ENCODE results near the gene QSER1.
"Not testable (repeated sequence)": the region's sequence is repeated elsewhere in the genome, so short reads cannot be mapped to it uniquely, and the experiment has no call there.

QSER1 gene

DNA sequence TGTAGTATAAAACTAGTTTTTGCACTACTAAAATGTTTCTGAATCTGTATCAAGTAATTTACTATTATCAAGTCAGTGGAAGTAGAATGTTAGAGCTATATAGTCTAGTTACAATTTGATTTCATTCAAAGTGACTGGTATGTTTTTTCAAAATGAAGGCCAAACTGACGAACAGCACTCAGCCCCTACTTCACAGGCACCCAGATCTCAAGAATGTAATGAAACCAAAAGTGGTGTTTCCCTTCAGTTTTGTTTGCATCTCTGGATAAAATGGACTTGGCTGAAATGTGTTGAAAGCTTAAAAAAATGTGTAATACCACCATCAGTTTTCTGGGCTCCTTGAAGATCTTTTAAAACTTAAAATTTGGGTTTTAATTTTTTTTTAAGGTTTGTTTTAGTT, 46.4 kb downstream of the QSER1 start:
- H3K4me3 Mint-ChIP-seq: no peak overlapping the region
- H3K27ac Mint-ChIP-seq: no peak overlapping the region
- peaks cover 29% of the 10 kb centered on the region for H3K4me1 Mint-ChIP-seq
- peaks cover 32% of the 10 kb centered on the region for H3K36me3 Mint-ChIP-seq
- H3K27me3 Mint-ChIP-seq: no peaks in the 10 kb centered on the region
- H3K9me3 Mint-ChIP-seq: no peaks in the 10 kb centered on the region

DNA sequence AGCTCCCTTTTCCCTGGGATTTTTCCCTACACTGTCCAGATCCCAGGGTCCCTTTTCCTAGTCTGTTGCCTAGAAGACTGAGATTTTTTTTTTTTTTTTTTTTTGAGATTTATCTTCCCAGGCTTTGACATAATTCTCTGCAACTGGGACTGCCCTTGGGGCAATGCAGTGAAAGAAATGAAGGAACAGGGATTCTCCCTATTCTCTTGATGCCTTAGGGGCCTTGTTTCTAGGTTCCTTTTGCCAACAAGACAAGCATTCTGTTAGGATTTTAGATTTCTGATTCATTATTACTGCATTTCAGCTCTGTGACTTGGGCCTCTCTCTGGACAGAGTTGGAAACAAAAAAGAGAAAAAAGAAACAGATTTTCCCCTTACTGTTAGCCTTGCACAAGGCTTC, 47.3 kb downstream of the QSER1 start:
- no peaks in the 10 kb centered on the region for H3K27me3 Mint-ChIP-seq
- no peak overlapping the region for H3K4me3 Mint-ChIP-seq
- peaks cover 27% of the 10 kb centered on the region for H3K36me3 Mint-ChIP-seq
- H3K9me3 Mint-ChIP-seq: no peaks in the 10 kb centered on the region
- no peak overlapping the region for H3K27ac Mint-ChIP-seq
- H3K4me1 Mint-ChIP-seq: peaks cover 25% of the 10 kb centered on the region

DNA sequence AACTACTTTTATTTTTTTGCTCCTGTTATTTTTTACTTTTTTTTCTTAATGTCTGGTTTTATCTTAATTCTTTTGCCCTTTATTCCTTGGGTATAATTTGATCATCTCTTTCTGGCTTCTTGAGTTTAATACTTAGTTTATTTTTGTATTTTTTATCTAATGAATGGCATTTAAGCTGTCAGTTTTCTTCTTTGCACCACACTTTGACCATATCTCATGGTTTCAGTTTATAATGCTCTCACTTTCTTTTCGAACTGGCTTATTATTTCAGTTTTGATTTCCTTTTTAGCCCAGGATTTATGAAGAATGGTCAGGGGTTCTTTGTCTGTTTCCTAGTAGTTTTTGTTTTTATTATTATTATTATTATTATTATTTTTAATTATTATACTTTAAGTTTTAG, 48.3 kb downstream of the QSER1 start:
- H3K9me3 Mint-ChIP-seq: no peaks in the 10 kb centered on the region
- peaks cover 25% of the 10 kb centered on the region for H3K4me1 Mint-ChIP-seq

DNA sequence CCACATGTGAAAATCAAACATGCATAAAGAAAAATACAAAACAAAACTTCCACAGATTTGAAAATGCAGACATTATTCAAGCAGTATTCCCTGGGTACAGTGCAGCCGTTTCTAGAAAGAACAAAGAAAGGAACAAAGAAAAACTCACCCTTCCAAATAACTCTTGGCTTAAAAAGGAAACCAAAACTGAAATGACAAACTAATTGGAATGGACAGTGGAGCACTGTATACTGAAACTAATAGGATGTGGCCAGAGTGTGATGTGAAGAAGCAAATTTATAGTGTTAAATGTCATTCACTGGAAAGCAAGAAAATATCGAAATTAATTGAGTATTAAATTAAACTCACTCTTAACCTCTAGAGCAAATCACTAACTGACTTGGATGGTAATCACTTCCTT, 55.4 kb downstream of the QSER1 start:
- no peaks in the 10 kb centered on the region for H3K4me1 Mint-ChIP-seq

More for the DNA sequence above, 48.3 kb downstream of the QSER1 start:
- no peak overlapping the region for H3K27ac Mint-ChIP-seq
- peaks cover 24% of the 10 kb centered on the region for H3K36me3 Mint-ChIP-seq
- H3K27me3 Mint-ChIP-seq: no peaks in the 10 kb centered on the region
- no peak overlapping the region for H3K4me3 Mint-ChIP-seq

DNA sequence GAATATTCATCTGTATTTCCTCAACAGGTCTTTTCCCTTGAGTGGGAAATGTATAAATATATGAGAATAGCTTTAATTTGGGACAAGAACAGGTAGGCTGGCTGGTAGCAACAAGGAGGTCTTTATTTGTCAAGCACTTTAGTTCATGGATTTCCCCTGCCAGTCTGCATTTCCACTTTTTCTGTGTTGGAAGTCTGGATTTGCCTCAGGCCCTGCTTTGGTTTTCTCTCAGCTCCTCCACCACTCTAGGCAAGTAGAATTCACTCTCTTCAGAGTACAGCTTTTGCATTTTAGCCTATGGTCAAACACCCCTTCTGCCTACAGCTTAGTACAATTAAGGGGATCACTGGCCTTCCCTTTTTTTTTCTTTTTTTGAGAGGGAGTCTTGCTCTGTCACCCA, 57.1 kb downstream of the QSER1 start:
- Mint-ChIP-seq H3K4me3 (no peak overlapping the region), H3K4me1 (no peaks in the 10 kb centered on the region), H3K27me3 (no peaks in the 10 kb centered on the region), H3K9me3 (no peaks in the 10 kb centered on the region), H3K36me3 (peaks cover 8% of the 10 kb centered on the region), H3K27ac (no peak overlapping the region)

More for the DNA sequence above, 55.4 kb downstream of the QSER1 start:
- no peak overlapping the region for H3K27ac Mint-ChIP-seq
- peaks cover 10% of the 10 kb centered on the region for H3K36me3 Mint-ChIP-seq
- H3K4me3 Mint-ChIP-seq: no peak overlapping the region
- no peaks in the 10 kb centered on the region for H3K9me3 Mint-ChIP-seq
- no peaks in the 10 kb centered on the region for H3K27me3 Mint-ChIP-seq

DNA sequence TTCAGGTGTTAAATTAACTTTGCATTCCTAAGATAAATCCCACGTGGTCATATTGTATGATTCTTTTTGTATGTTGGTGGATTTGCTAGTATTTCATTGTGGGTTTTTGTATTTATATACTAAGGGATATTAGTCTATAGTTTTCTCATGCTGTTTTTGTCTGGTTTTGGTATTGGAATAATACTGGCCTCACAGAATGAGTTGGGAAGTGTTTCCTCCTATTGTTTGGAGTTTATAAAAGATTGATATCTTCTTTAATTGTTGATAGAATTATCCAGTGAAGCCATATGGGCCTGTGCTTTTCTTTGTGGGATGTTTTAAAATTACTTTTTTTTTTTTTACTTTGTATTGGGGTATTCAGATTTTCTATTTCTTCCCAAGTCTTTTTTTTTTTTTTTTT, 59.8 kb downstream of the QSER1 start:
- Mint-ChIP-seq H3K4me1 (no peaks in the 10 kb centered on the region), H3K27ac (no peak overlapping the region), H3K27me3 (no peaks in the 10 kb centered on the region), H3K4me3 (no peak overlapping the region), H3K36me3 (peaks cover 6% of the 10 kb centered on the region), H3K9me3 (no peaks in the 10 kb centered on the region)

DNA sequence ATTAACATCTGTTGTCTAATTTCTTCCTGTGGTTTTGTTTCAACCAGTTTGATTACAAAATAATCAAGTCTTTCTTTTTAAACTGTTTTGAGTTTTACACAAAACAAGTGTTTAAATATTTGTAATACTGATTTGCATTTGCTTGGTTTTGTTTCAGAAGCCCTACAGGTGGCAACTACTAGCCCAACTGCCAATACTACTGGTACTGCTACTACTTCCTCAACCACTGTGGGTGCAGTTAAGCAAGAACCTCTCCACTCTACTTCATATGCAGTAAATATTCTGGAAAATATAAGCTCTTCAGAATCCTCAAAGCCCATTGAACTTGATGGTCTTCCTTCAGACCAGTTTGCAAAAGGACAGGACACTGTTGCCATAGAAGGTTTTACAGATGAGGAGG, 61.1 kb downstream of the QSER1 start:
- no peaks in the 10 kb centered on the region for H3K27me3 Mint-ChIP-seq
- H3K27ac Mint-ChIP-seq: no peak overlapping the region
- H3K9me3 Mint-ChIP-seq: no peaks in the 10 kb centered on the region
- H3K4me1 Mint-ChIP-seq: no peaks in the 10 kb centered on the region
- H3K36me3 Mint-ChIP-seq: peaks cover 2% of the 10 kb centered on the region
- no peak overlapping the region for H3K4me3 Mint-ChIP-seq

DNA sequence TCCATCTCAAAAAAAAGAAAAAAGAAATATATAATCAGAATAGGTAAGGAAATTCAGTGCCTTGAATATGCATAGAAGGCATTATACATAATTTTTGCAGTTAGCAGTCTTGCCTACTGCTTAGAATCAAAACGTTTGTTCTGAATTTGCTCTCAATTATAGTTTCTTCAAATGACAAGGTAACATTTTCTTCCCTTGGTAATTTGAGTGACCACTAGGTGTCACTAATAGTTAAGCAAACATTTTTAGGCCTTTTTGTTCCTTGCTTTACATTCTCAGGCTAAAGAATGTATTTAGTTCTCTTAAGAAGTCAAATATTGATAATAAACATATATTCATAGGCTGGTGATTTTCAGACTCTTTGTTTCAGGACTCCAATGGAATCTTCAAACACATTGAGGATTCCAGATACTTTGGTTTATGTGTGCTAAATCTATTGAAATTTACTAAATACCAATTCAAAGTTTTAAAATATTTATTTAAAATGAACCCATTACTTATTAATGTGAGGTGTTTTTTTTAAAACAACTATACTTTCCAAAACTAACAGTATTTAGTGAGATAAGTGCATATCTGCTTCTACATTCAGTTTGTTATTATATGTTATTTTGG, 68.0 kb downstream of the QSER1 start:
- Mint-ChIP-seq H3K27ac (no peak overlapping the region), H3K36me3 (peaks cover 11% of the 10 kb centered on the region), H3K9me3 (no peaks in the 10 kb centered on the region), H3K4me1 (peaks cover 9% of the 10 kb centered on the region), H3K4me3 (no peak overlapping the region), H3K27me3 (no peaks in the 10 kb centered on the region)

DNA sequence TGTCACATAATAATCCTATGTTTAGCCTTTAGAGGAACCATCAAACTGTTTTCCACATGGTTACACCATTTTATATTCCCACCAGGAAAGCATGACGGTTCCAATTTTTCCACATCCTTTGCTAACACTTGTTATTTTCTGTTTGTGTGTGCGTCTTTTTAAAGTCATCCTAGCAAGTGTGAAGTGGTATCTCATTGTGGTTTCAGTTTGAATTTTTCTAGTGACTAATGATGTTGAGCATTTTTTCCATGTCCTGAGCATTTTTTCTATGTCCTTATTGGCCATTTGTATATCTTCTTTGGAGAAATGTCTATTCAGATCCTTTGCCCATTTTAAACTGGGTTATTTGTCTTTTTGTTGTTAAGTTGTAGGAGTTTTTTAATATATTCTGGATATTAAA, 69.4 kb downstream of the QSER1 start:
- H3K4me1 Mint-ChIP-seq: peaks cover 9% of the 10 kb centered on the region
- no peak overlapping the region for H3K4me3 Mint-ChIP-seq
- H3K9me3 Mint-ChIP-seq: no peaks in the 10 kb centered on the region
- H3K27ac Mint-ChIP-seq: no peak overlapping the region
- H3K36me3 Mint-ChIP-seq: peaks cover 11% of the 10 kb centered on the region
- no peaks in the 10 kb centered on the region for H3K27me3 Mint-ChIP-seq

DNA sequence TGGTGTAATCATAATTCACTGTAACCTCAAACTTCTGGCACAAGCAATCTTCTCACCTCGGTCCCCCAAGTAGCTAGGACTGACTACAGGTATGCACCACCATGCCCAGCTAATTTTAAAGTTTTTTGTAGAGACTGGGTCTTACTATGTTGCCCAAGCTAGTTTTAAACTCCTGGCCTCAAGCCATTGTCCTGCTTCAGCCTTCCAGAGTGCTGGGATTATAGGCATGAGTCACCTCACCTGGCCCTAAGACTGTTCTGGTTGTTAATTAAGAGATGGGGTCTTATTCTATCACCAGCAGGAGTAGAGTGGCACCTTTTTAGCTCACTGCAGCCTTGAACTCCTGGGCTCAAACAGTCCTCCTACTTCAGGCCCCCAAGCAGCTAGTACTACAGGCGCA, 71.1 kb downstream of the QSER1 start:
- Mint-ChIP-seq H3K9me3 (no peaks in the 10 kb centered on the region), H3K36me3 (peaks cover 14% of the 10 kb centered on the region), H3K27me3 (no peaks in the 10 kb centered on the region), H3K4me1 (peaks cover 9% of the 10 kb centered on the region), H3K27ac (no peak overlapping the region), H3K4me3 (no peak overlapping the region)

DNA sequence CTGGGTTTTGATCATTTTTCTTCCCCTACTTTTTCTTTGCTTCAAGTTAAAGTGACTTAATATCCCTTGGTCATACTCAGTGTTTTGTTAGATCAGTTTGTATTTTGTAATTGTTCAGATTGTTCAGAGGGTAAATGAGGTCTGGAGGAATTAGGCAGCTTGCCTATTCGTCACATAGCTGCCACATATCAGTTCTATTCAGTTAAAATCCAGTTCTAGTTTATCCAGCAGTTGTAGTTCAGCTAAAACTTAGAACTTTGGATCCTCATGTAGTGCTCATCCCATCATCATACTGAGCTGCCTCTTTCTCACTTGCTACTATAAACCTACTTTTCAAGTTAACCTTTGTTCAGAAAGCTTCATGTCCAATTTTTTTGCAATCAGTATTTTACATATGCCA, 75.9 kb downstream of the QSER1 start:
- Mint-ChIP-seq H3K27ac (no peak overlapping the region), H3K9me3 (no peaks in the 10 kb centered on the region), H3K27me3 (no peaks in the 10 kb centered on the region), H3K36me3 (peaks cover 7% of the 10 kb centered on the region), H3K4me1 (no peaks in the 10 kb centered on the region), H3K4me3 (no peak overlapping the region)

DNA sequence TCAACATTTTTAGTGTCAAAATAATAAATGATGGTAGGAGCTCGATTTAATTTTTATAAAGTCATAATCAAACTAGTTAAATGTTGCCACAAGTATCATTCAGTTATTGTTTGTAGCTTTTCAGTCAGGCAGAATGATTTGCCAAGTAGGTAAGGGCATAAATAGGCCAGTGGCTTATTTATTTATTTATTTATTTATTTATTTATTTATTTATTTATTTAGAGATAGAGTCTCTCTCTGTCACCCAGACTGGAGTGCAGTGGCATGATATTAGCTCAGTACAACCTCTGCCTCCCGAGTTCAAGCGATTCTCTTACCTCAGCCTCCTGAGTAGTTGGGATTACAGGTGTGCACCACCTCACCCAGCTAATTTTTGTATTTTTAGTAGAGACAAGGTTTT, 79.6 kb downstream of the QSER1 start:
- H3K36me3 Mint-ChIP-seq: peaks cover 14% of the 10 kb centered on the region

DNA sequence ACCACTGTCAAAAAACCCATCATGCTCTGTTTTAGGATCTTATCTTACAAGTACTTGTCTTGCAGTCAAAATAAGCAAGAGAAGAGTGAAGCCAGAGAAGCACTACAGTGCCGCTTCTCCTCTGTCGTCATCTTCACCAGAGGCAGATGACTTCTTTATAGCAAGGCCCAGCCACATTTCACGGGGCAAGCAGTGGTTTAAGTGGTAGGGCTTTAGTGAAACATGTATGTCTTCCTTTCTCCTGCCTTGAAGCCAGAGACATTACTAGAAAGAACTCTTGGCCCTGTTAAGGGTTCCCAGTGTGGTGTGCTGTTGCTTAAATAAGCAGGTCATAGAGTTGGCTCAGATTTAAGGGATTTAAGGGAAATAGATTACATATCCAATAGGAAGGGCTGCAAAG, 80.2 kb downstream of the QSER1 start:
- H3K36me3 Mint-ChIP-seq: peaks cover 18% of the 10 kb centered on the region

More for the DNA sequence above, 79.6 kb downstream of the QSER1 start:
- not testable (repeated sequence) for H3K9me3 Mint-ChIP-seq, H3K27ac Mint-ChIP-seq, H3K4me1 Mint-ChIP-seq, H3K27me3 Mint-ChIP-seq, H3K4me3 Mint-ChIP-seq

DNA sequence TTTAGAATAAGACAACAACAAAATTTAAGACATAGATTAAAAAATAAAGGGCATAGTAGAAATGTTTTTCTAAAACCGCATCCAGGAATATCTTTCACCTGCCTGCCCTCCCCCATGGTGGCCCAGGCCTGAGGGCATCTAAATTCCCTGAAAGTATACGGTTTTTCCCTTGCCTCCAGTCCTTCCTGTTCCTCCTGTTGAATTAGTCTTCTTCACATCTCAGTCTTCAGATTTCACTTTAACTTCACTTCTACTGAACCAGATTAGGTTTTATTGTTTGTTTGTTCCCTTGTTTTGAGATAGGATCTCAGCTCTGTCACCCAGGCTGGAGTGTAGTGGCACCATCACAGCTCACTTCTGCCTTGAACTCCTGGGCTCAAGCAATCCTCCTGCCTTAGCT, 90.0 kb downstream of the QSER1 start:
- H3K36me3 Mint-ChIP-seq: peaks cover 2% of the 10 kb centered on the region
- no peak overlapping the region for H3K4me3 Mint-ChIP-seq
- H3K9me3 Mint-ChIP-seq: no peaks in the 10 kb centered on the region
- H3K27me3 Mint-ChIP-seq: no peaks in the 10 kb centered on the region
- H3K27ac Mint-ChIP-seq: no peak overlapping the region
- H3K4me1 Mint-ChIP-seq: no peaks in the 10 kb centered on the region

More for the DNA sequence above, 80.2 kb downstream of the QSER1 start:
- Mint-ChIP-seq H3K4me1 (no peaks in the 10 kb centered on the region), H3K9me3 (no peaks in the 10 kb centered on the region), H3K4me3 (no peak overlapping the region), H3K27ac (peak overlapping the region; percentile 30), H3K27me3 (no peaks in the 10 kb centered on the region)

DNA sequence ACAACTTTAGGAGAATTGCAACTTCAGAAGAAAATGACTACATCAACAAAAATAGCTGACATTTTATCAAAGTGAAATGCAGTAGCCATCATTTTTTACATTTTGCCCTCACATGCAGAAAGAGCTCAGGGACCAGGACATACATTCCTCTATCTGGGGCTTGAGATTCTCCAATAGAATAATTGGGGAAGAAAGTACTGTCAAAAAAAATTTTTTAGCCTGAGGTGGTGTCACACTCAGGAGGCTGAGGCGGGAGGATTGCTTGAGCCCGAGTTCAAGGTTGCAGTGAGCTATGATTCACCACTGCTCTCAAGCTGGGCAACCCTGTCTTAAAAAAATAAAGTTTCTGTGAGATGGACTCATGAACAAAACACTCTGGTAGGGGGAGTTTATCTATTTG, 90.9 kb downstream of the QSER1 start:
- Mint-ChIP-seq H3K27me3 (no peaks in the 10 kb centered on the region), H3K27ac (peak overlapping the region; percentile 72), H3K36me3 (peaks cover 1% of the 10 kb centered on the region), H3K4me3 (no peak overlapping the region), H3K4me1 (no peaks in the 10 kb centered on the region), H3K9me3 (no peaks in the 10 kb centered on the region)

DNA sequence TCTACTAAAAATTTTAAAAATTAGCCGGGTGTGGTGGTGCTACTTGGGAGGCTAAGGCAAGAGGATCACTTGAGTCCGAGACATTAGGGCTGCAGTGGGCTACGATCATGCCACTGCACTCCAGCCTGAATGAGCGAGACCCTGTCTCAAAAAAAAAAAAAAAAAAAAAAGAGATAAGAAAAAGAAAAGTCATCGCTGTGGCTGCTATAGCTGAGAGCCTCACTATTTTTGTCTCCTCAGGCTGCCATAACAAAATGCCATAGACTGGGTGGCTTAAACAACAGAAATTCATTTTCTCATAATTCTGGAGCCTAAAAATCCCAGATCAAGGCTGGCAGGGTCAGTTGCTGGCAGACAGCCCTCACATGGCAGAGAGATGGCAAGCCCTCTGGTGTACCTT, 93.0 kb downstream of the QSER1 start:
- no peaks in the 10 kb centered on the region for H3K9me3 Mint-ChIP-seq
- no peaks in the 10 kb centered on the region for H3K27me3 Mint-ChIP-seq
- no peak overlapping the region for H3K27ac Mint-ChIP-seq
- peaks cover 1% of the 10 kb centered on the region for H3K36me3 Mint-ChIP-seq
- H3K4me3 Mint-ChIP-seq: no peak overlapping the region
- H3K4me1 Mint-ChIP-seq: no peaks in the 10 kb centered on the region

DNA sequence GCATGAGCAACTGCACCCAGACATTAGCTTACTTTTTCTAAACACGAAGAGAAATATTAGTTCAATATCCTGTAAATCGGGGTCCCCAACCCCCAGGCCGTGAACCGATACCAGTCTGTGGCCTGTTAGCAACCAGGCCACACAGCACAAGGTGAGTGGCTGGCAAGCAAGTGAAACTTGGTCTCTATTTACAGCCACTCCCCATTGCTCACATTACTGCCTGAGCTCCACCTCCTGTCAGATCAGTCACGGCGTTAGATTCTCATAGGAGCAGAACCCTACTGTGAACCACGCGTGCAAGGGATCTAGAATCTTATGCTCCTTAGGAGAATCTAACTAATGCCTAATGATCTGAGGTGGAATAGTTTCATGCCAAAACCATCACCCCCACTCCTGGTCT, 95.2 kb downstream of the QSER1 start:
- H3K9me3 Mint-ChIP-seq: peaks cover 7% of the 10 kb centered on the region
- peaks cover 6% of the 10 kb centered on the region for H3K36me3 Mint-ChIP-seq
- no peak overlapping the region for H3K4me3 Mint-ChIP-seq
- H3K27ac Mint-ChIP-seq: peak overlapping the region; percentile 55
- no peaks in the 10 kb centered on the region for H3K27me3 Mint-ChIP-seq
- H3K4me1 Mint-ChIP-seq: no peaks in the 10 kb centered on the region
